HG03103 (cell line): ENCODE results near the gene SLC4A11.

Source experiments
- ATAC-seq: cut with Tn5 transposase; IDR thresholded peaks from one replicate; pipeline ENCODE4 v1.9.1; 2021; ENCODE audit warnings: low read depth; ENCODE audit not compliant: unreplicated experiment

Gene SLC4A11

GRCh38 chr20:3247638-3248037 is 8.6 kb upstream of the SLC4A11 start:
- ATAC-seq, result no peak

GRCh38 chr20:3246682-3247081 is 7.7 kb upstream of the SLC4A11 start:
- no peak for ATAC-seq

GRCh38 chr20:3245711-3246110 is 6.7 kb upstream of the SLC4A11 start:
- ATAC-seq, result no peak

GRCh38 chr20:3245156-3245555 is 6.2 kb upstream of the SLC4A11 start:
- no peak for ATAC-seq

- no peak for ATAC-seq
Observed at GRCh38 chr20:3244613-3245012, 5.6 kb upstream of the SLC4A11 start.

- no peak for ATAC-seq
Observed at GRCh38 chr20:3243718-3244358, 4.8 kb upstream of the SLC4A11 start.

GRCh38 chr20:3242172-3242692 is 3.2 kb upstream of the SLC4A11 start:
- no peak for ATAC-seq

GRCh38 chr20:3240776-3241363 is 1.9 kb upstream of the SLC4A11 start:
- ATAC-seq, result no peak

GRCh38 chr20:3239867-3240775 is 1.1 kb upstream of the SLC4A11 start:
- no peak for ATAC-seq

GRCh38 chr20:3238616-3239025 is 369 bp downstream of the SLC4A11 start:
- peak; percentile 33 for ATAC-seq

- no peak for ATAC-seq
Observed at GRCh38 chr20:3237958-3238615, 903 bp downstream of the SLC4A11 start.

- no peak for ATAC-seq
Observed at GRCh38 chr20:3237011-3237957, 1.7 kb downstream of the SLC4A11 start.

- no peak for ATAC-seq
Observed at GRCh38 chr20:3235666-3236324, 3.2 kb downstream of the SLC4A11 start.

GRCh38 chr20:3233991-3234498 is 4.9 kb downstream of the SLC4A11 start:
- no peak for ATAC-seq

GRCh38 chr20:3233131-3233990 is 5.6 kb downstream of the SLC4A11 start:
- no peak for ATAC-seq

GRCh38 chr20:3231889-3232588 is 7.0 kb downstream of the SLC4A11 start:
- ATAC-seq, result no peak

GRCh38 chr20:3231116-3231515 is 7.9 kb downstream of the SLC4A11 start:
- no peak for ATAC-seq
